ENCODE measurements around the gene DIPK1B.

The DIPK1B gene

DNA sequence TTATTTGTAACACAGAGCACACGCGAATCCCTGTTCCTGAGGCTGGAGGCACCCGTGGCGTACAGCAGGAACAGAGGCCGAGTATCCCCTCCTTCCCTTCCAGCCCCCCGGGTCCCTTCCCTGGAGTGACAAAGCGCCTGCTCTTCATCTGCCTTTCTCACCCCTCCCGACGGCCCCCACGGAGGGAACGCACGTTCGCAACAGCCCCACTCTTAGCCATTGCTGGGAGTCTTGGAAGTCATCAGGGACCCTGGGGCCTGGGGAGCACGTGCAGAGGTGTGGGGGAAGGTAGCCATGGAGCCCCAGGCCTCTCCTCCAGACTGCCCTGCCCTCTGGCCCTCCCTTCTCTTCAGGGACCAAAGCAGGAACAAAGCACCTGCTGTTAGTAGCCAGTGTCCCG, 27.6 kb upstream of the DIPK1B start:
- DNase-seq (ENCODE audit: low read depth): no peak
- TF ChIP-seq, protein P1, sequence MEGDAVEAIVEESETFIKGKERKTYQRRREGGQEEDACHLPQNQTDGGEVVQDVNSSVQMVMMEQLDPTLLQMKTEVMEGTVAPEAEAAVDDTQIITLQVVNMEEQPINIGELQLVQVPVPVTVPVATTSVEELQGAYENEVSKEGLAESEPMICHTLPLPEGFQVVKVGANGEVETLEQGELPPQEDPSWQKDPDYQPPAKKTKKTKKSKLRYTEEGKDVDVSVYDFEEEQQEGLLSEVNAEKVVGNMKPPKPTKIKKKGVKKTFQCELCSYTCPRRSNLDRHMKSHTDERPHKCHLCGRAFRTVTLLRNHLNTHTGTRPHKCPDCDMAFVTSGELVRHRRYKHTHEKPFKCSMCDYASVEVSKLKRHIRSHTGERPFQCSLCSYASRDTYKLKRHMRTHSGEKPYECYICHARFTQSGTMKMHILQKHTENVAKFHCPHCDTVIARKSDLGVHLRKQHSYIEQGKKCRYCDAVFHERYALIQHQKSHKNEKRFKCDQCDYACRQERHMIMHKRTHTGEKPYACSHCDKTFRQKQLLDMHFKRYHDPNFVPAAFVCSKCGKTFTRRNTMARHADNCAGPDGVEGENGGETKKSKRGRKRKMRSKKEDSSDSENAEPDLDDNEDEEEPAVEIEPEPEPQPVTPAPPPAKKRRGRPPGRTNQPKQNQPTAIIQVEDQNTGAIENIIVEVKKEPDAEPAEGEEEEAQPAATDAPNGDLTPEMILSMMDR (conservative IDR thresholded peaks at IDR 0.05; ENCODE audit: low read depth, low read length): no peak
- H3K4me3 ChIP-seq (ENCODE audit: low read length): no peak overlapping the region

DNA sequence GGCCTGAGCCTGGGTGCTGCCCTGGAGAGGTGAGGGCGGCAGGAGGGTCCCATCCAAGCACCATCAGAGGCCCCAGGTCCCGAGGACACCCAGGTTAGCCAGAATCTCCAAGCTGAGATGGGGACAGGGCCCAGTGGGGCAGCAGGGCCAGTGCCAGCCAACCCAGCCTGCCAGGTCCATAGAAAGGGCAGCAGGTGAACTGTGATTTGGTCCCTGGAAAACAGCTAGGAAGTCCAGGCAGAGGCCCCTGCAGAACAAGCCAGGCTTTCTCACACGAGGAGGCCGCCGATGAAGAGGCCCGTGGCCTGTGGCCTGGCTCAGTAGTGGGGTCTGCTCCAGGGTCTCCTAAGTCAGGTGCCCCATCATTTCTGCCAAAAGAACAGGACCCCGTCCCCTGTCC, 27.2 kb upstream of the DIPK1B start:
- H3K4me3 ChIP-seq (ENCODE audit: low read length): no peak overlapping the region
- no peak for DNase-seq (ENCODE audit: low read depth)
- TF ChIP-seq, protein P1 (conservative IDR thresholded peaks at IDR 0.05; ENCODE audit: low read depth, low read length): no peak

DNA sequence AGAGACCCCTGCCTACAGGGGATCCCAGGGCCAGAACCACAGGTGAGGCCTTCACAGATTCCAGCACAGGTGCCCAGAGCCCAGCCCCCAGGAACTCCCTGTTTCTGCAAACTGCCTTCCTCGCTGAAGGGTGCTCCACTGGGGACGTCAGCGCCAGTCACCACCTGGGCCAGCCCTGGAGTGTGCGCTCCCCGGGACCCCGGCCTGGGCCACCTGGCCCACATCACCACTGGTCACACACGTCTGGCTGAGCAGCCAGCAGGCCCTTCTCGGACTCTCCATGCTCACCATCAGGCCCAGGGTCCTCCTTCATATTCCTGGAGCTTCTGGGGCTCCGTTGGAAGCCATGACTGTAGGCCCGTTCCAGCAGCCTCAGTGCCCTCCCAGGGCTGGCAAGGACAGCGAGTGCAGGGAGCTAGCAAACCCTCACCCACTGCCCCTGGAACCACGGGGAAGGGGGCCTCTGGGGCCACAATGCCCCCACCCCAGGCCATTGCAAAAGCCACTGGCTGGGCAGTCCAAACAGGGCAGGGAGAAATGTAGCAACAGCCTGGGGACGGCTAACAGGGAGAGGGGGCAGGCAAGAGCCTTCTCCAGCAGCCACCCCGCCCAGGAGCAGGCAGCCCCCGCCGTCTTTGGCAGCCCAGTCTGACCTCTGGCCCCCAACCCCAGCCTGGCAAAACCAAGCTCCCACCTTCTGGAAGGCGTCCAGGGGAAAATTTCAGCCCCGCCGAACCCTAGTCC, 26.4 kb upstream of the DIPK1B start:
- TF ChIP-seq, protein P1 (conservative IDR thresholded peaks at IDR 0.05; ENCODE audit: low read depth, low read length): peak; percentile 4
- H3K4me3 ChIP-seq (ENCODE audit: low read length): peak overlapping the region; percentile 61
- DNase-seq (ENCODE audit: low read depth): no peak

DNA sequence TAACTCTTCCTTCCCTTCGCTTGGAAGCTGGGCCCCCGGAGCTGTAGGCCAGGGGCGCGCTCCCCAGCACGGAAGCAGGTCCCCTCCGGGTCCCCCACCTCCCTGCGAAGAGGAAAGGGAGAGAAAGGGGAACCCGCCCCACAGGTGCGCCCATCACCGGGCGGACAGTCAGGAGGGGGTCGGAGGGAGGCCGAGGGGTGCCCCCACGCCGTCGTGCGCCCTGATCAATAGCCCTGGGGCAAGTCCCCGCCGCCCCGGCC, 25.9 kb upstream of the DIPK1B start:
- peak overlapping the region; percentile 61 for H3K4me3 ChIP-seq (ENCODE audit: low read length)
- TF ChIP-seq, protein P1 (conservative IDR thresholded peaks at IDR 0.05; ENCODE audit: low read depth, low read length): no peak
- no peak for DNase-seq (ENCODE audit: low read depth)

DNA sequence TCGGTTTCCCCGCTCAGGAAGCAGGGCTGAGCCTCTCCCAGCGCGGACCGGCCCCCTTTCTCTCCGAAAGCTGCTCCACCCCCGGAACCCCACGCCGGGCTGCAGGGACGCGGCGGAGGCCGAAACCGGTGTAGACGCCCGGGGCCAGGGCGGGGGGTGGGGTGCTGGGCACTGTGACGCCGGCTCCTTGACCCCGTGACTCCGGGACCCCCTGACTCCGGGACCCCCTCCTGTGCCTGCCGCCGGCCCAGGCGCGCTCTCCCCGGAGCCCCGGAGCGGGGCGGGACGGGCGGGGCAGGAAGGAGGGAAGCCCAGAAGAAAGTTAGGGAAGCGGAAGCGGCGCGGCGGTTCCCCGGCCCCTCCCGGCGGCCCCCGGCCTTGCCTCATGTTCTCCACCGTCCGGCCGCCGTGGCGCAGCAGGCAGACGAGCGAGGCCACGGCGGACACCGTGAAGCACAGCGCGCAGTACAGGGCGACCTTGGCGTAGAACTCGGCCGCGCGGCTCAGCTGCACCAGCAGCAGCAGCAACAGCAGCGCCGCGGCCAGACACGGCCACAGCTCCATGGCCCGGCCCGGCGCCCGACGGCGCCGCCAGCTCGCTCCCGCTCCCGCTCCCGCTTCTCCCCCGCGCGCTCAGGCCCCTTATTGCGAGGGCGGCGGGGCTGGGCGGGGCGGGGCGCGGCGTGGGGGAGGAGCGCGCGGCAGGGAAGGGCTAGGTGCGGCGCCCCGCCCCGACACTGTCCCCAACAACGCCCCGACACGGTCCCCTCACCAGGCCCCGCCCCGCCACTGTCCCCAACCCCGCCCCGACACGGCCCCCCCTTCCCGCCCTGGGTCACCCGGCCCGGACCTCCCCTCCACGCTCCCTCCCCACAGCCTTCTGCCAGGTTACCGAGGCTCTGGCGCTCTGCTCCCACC, 25.3 kb upstream of the DIPK1B start, which contains the start of gene AGPAT2:
TSS of gene AGPAT2 (minus strand) at position 664 of the 918 bp plus-strand sequence. CDS start at position 564, 100 bp downstream.
- TF ChIP-seq, protein P1 (conservative IDR thresholded peaks at IDR 0.05; ENCODE audit: low read depth, low read length): no peak
- peak within 1 kb of the TSS; percentile 61 for H3K4me3 ChIP-seq (ENCODE audit: low read length)
- DNase-seq (ENCODE audit: low read depth): no peak

DNA sequence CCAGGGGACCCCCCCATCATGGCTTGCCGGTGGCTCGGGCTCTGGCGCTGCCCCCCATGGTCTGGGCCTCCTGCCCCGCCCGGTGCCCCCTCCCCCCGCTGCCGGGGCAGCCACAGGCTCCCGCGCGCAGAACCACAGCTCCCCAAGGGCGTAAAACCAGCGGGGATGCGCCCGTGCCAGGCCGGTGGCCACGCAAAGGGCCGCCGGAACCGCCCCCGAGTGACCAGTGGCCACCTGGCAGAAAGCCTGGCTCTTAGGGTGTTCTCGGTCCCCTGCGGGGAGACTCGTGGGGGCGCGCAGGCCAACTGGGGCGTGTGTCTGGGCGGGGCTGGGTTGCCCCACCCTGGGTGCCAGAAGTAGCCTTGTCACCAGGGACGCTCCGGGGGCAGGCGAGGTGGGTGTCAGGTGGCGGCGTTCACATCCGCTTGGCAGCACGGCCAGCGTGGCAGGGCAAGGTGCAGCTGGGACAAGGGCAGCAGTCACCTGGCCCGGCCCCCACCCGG, 24.6 kb upstream of the DIPK1B start:
- no peak overlapping the region for H3K4me3 ChIP-seq (ENCODE audit: low read length)
- TF ChIP-seq, protein P1 (conservative IDR thresholded peaks at IDR 0.05; ENCODE audit: low read depth, low read length): no peak
- DNase-seq (ENCODE audit: low read depth): no peak
